ENCODE data around the gene DOCK6.
A peak's percentile ranks its signal among the peaks of the same experiment; 100 is the strongest.

DOCK6 gene

DNA sequence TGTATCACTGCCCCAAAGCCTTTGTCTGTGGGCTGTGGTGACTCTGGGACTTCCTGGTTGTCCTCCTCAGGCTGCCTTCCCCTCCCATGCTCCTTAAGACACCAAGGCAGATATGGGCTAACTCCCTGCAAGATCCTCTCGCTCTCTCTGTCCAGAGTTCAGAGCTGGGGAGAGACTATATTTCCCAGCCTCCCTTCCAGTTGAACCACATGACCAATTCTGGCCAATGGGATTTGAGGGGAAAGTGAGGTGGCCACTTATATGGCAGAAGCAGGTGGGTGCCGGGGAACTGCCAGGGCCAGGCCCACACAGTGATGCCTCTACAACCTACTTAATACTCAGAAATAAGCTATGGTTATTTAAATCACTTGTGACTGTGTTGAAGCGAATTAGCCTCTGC lies 39.1 kb downstream of the DOCK6 start:
- no peak for DNase-seq (ENCODE audit: low read depth)

DNA sequence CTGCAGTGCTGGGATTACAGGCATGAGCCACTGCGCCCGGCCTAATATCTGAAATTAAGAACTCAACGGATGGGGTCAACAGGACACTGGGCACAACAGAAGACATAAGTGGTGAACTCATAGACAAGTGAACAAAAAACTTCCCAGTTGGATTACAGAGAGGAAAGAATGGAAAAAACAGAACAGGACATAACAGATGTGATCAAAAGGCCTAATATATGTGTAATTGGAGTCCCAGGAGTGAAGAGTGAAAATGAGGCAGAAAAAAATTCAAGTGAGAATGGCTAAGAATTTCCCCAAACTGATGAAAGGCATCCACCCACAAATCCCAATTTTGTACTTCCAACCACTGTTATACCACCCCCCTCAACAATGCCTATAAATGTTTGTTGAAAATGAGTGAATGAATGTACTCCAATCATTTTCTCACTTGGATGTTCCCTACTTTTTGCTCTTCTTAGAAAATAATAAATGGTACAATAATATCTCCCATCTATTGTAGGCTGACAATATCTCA lies 41.2 kb downstream of the DOCK6 start:
- no peak for DNase-seq (ENCODE audit: low read depth)

DNA sequence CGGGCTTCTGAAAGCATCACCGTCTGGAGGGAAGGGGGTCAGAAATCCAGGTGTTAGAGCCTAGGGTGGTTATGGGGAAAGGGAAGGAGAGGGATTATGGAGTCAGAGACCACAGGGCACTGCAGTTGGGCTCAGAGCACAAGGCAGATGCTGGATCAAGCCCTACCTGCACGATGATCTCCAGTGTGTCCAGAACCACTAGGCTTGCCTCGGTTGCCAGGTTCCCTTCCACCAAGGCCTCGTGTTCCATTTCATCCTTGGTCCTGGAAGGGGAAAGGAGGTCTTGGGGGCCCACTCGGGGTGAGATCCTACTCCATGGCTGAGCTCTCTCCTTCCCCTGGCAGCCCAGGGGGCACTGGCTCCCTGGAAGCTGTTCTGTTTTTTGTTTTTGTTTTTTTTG lies 47.9 kb downstream of the DOCK6 start:
- no peak for DNase-seq (ENCODE audit: low read depth)

DNA sequence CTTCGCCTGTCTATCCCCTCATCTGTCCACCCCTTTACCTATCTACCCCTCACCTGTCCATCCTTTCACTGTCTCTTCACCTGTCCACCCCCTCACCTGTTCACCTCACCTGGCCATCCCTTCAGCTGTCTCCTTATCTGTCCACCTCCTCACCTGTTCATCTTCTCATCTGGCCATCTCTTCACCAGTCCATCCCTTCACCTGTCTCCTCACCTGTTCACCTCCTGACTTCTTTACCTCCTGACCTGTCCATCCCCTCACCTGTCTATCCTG lies 51.7 kb downstream of the DOCK6 start:
- DNase-seq (ENCODE audit: low read depth) = no peak

DNA sequence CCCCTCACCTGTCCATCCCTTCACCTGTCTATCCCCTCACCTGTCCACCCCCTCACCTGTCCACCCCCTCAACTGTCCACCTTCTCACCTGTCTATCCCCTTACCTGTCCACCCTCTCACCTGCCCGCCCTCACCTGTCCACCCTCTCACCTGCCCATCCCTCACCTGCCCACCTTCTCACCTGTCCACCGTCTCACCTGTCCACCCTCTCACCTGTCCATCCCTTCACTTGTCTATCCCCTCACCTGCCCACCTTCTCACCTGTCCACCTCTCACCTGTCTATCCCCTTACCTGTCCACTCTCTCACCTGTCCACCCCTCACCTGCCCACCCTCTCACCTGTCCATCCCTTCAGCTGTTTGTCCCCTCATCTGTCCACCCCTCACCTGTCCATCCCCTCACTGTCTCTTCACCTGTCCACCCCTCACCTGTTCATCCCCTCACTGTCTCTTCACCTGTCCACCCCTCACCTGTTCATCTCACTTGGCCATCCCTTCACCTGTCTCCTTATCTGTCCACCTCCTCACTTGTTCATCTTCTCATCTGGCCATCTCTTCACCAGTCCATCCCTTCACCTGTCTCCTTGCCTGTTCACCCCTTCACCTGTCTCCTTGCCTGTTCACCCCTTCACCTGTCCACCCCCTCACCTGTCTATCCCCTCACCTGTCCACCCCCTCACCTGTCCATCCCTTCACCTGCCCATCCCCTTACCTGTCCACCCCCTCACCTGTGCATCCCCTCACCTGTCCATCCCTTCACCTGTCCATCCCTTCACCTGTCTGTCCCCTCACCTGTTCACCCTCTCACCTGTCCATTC lies 52.3 kb downstream of the DOCK6 start:
- no peak for DNase-seq (ENCODE audit: low read depth)

- DNase-seq (ENCODE audit: low read depth) = no peak
Observed at GRCh38 chr19:11208561-11209471, 53.5 kb downstream of the DOCK6 start.

DNA sequence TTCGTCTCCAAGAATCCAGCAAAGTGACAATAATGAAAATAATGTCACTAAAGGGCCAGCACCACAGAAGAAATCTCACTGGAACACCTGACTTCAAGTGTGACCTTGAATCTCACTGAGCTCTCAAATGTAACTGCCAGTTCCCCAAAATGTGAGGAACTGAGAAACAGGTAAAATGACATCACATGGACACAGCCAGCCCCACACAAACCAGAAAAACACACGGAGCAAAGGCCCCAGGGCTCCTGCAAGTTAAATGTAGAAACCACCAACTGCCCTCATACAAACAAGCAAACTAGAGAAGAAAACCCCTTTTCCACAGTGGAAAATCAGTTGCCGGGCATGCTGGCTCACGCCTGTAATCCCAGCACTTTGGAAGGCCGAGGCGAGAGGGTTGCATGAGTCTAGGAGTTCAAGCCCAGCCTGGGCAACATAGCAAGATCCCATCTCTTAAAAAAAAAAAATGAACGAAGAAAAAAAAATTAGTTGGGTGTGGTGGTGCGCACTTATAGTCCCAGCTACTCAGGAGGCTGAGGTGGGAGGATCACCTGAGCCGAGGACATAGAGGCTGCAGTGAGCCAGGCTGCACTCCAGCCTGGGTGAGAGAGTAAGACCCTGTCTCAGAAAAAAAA lies 56.3 kb downstream of the DOCK6 start:
- no peak for DNase-seq (ENCODE audit: low read depth)

DNA sequence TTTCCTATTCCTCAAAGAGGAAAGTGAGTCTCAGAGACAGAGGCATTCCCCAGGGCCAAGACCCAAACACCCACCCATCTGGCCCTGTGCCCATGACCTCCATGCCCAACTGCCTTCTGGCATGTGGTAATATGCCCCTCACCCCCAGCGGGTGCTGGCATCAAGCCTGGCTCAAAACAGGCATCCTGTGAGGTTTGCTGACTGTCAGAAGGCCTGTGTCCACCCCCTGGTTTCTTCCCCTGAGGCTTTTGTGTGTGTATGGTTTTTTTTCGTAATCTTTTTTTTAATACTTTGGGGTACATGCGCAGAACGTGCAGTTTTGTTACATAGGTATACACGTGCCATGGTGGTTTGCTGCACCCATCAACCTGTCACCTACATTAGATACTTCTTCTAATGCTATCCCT lies 57.4 kb downstream of the DOCK6 start:
- DNase-seq (ENCODE audit: low read depth) = no peak

DNA sequence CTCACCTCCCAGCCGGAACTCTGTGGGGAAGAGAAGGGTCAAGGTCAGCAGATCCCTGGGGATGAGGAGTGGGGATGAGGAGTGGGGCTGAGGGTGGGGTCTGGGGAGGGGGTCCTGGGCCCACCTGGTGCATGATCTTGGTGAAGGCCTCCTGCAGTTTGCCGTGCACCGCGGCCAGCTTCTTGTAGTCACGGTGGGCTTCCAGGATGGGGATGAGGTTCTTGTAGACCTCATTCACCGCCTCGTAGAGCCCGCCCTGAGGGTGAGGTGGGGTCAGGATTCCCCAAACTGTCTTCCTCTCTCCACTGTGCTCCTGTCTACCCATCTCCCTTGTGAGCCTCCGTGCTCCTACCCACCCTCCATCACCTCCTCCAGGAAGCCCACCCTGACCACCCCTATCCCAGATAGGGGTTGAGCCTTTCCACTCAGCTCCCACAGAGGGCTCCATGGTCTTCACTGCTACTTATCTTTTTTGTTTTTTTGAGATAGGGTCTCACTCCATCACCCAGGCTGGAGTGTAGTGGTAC lies 58.2 kb downstream of the DOCK6 start:
- no peak for DNase-seq (ENCODE audit: low read depth)

DNA sequence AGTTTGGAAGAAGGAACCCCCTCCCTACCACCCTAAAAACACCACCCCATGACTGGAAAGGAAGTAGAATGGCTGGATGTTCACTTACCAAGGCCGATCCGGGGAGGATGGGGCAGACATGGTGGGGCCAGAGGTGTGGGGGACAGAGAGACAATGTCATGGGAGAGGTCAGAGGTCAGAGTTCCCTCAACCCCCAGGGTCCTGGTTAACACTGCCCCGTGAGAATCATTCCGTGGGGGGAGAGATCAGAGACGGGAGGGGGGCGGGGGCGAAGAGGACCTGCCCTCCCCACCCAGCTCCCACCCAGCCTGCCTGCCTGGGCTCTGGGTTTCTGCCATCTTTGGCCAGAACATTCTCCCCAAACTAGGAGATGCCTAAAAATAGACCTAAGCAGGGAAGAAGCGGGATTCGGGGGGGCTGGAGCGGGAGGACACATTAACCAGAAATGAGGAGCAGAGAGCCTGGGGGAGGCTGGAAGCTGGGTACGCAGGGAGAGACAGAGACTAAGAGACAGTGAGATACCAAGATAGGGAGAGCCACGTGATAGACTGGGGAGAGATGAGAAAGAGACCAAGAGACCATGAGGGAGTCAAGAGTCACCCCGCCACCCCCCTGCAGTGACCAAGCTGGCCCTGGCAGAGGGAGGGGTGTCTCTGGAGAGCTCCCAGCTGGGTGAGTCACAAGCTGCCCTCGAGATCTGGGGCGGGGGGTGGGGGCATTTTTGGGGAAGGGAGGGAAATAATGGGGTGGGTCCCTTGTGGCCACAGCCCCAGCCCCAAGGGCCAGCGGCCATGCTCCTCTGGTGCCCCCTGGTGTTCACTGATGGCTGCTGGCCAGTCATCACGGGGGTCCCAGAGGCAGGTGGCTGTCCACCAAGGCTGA lies 58.9 kb downstream of the DOCK6 start:
- DNase-seq (ENCODE audit: low read depth) = peak; percentile 80

DNA sequence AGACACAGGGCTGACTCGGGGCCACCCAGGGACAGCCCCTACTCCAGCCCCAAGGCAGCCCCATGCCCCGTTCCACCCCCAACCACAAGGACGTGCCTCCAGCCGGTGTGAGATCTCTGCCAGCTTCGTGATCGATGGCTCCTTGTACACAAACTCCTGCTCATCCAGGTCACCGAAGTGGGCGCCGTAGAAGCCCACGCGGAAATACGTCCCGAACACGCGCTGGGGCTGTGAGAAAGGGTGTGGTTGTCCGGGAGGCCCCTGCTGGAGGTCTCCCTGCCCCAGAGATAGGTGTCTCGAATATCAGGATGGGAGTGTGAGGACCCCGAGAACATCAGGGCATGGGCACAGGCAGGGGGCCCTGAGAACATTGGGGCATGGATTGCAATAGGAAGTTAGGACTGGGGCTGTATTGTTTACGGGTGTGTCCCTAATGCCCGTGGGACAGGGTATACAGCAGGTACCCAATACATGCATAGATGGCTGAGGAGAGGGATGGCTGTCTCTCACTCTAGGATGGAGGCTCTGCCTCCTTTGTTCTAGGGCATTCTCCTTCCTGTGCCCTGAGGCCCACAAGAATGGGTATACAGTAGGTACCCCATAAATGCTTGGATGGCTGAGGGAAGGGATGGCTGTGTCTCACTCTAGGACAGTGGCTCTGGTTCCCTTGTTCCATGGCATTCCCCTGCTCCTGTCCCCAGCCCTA lies 59.7 kb downstream of the DOCK6 start:
- no peak for DNase-seq (ENCODE audit: low read depth)

GRCh38 chr19:11201791-11202190 lies 60.5 kb downstream of the DOCK6 start:
- DNase-seq (ENCODE audit: low read depth) = no peak

DNA sequence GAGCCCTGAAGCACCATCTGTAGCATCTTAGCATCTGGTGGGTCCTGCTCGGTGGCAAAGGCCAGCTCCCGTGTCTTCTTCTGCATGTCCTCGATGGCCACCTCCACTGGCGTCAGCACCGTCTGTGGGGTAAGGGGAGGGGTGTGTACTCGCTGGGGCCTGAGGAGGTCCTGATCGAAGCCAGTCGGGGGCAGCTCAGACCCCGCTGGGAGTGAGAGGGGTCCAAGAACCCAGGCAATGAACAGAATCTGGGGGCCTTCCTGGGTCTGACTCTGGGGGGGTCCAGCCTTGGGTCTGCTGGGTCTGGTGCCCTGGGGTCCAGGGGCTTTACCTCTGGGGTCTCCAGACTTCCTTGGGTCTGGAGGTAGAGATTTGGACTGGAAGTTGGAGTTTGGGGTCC lies 61.4 kb downstream of the DOCK6 start:
- DNase-seq (ENCODE audit: low read depth) = no peak

GRCh38 chr19:11200015-11200574 lies 62.2 kb downstream of the DOCK6 start:
- DNase-seq (ENCODE audit: low read depth) = no peak

- no peak for DNase-seq (ENCODE audit: low read depth)
Observed at GRCh38 chr19:11199517-11199916, 62.8 kb downstream of the DOCK6 start.

DNA sequence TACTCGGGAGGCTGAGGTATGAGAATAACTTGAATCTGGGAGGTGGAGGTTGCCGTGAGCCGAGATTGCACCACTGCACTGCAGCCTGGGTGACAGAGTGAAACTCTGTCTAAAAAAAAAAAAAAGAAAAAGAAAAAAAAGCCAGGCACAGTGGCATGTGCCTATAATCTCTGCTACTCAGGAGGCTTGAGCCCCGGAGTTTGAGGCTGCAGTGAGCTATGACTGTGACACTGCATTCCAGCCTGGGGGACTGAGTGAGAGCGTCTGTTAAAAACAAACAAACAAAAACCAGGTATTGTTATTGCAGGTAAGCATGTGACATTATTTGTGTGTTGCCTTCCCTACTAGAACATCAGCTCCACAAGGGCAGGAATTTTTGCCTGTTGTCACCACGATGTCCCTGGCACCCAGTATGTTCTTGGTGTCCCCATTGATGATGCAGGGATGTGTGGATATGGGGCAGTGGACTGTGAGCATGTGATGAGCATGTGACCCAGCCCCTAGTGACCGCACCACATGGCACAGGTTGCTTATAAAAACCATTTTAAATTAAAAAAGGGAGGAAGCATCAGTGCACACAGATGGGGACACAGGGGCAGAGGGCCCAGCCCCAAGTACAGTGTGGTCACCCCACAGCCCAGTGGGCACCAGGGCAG lies 63.4 kb downstream of the DOCK6 start:
- no peak for DNase-seq (ENCODE audit: low read depth)

DNA sequence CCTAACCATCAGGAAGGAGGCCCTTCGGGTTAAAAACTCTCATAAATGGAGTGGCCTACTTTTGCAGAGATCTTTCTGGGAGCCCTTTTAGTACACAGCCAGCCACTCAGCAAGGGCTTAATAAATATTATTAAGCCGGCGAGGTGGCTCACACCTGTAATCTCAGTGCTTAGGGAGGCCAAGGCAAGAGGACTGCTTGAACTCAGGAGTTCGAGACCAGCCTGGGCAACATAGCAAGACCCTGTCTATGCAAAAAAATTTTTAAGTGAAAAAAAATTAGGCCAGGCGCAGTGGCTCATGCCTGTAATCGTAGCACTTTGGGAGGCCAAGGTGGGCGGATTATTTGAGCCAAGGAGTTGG lies 64.2 kb downstream of the DOCK6 start:
- no peak for DNase-seq (ENCODE audit: low read depth)

- DNase-seq (ENCODE audit: low read depth) = peak; percentile 60
Observed at GRCh38 chr19:11197291-11198174, 64.8 kb downstream of the DOCK6 start, which contains the start of gene KANK2. TSS of gene KANK2 (minus strand) at chr19:11197545. CDS start at chr19:11194511, 3,034 bp downstream.
